Osteoblast (primary cell): ENCODE results near the gene LPIN1. TPM values are rescaled to one million over a fixed set of nuclear protein-coding genes. Genes with fewer than 3 reads are reported as not detected.
"Not testable (repeated sequence)": the region's sequence is repeated elsewhere in the genome, so short reads cannot be mapped to it uniquely, and the experiment has no call there.

Experiments
- DNase-seq: peaks from one replicate; pipeline ENCODE4 v3.0.0; 2011; ENCODE audit warnings: low spot score, mixed read lengths; ENCODE audit not compliant: insufficient read length; ENCODE audit errors: missing footprints
- H2AFZ ChIP-seq: 2 replicates; pipeline ENCODE4 v1.6.0; 2011; ENCODE audit warnings: mild to moderate bottlenecking, low read length
- H3K27ac ChIP-seq: 2 replicates; pipeline ENCODE4 v1.5.1; 2011; ENCODE audit warnings: mild to moderate bottlenecking, low read depth, low read length, moderate library complexity
- H3K27me3 ChIP-seq: 2 replicates; pipeline ENCODE4 v1.6.0; 2012; ENCODE audit warnings: mild to moderate bottlenecking, control low read depth, inconsistent platforms, low read length, moderate library complexity; ENCODE audit not compliant: insufficient read depth
- H3K36me3 ChIP-seq: 2 replicates; pipeline ENCODE4 v1.5.1; 2011; ENCODE audit warnings: mild to moderate bottlenecking, low read length, control low read depth, moderate library complexity; ENCODE audit not compliant: insufficient read depth
- H3K4me1 ChIP-seq: 2 replicates; pipeline ENCODE4 v1.5.1; 2011; ENCODE audit warnings: mild to moderate bottlenecking, low read length, control low read depth, moderate library complexity; ENCODE audit not compliant: insufficient read depth
- H3K4me2 ChIP-seq: 2 replicates; pipeline ENCODE4 v1.6.0; 2011; ENCODE audit warnings: mild to moderate bottlenecking, low read length; ENCODE audit not compliant: insufficient read depth
- H3K4me3 ChIP-seq: fragments of 200-600 bp; sonication (generic); 3 replicates; pipeline ENCODE4 v1.5.1; 2012; ENCODE audit warnings: mild to moderate bottlenecking, low read length, inconsistent platforms; ENCODE audit not compliant: insufficient read depth
- H3K79me2 ChIP-seq: 2 replicates; pipeline ENCODE4 v1.6.0; 2012; ENCODE audit warnings: mild to moderate bottlenecking, low read length, control low read depth, inconsistent platforms; ENCODE audit not compliant: insufficient read depth
- H3K9me3 ChIP-seq: 2 replicates; pipeline ENCODE4 v1.5.1; 2011; ENCODE audit warnings: low read depth, low read length, control low read depth
- H4K20me1 ChIP-seq: 2 replicates; pipeline ENCODE4 v1.6.0; 2012; ENCODE audit warnings: mild to moderate bottlenecking, low read length, control low read depth; ENCODE audit not compliant: insufficient read depth
- total RNA-seq: library from RNA; depleted of rRNA; stranded (reverse); fragments of >200 nt; gene quantifications from 2 replicates; pipeline ENCODE4 v1.2.3, GENCODE V29; 2012
- TF ChIP-seq, protein P1 (sequence below): IDR thresholded peaks from 2 replicates; pipeline ENCODE4 v1.5.1; 2011; ENCODE audit warnings: mild to moderate bottlenecking, low read depth, low read length, moderate library complexity; ENCODE audit errors: extremely low read depth

LPIN1 gene
- total RNA-seq, 1 donor = 117 TPM

DNA sequence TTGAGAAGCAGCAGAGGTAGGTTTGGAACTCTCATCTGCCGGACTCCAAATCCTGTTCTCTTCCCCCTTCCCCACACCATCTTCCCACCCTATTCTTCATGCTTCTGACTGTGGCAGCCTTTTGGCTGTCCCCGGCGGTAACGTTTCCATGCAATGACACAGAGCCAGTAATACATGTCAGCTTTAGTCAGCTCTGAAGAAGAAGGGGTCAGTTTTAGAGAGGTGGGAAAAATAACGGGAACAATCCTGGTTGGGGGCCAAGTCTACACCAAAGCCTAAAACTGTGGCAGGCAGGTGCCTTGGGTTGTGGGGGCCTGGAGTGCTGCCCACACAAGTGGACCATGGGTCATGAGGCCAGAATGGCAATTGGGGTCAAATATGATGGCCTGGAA is 106.8 kb downstream of the LPIN1 start:
- no peaks in the 10 kb centered on the region for H3K36me3 ChIP-seq
- H3K27ac ChIP-seq = no peak overlapping the region
- H3K9me3 ChIP-seq = no peaks in the 10 kb centered on the region
- no peak overlapping the region for H3K4me3 ChIP-seq
- H3K4me1 ChIP-seq = peaks cover 3% of the 10 kb centered on the region
- no peak overlapping the region for H3K4me2 ChIP-seq
- no peaks in the 10 kb centered on the region for H4K20me1 ChIP-seq
- no peak overlapping the region for H2AFZ ChIP-seq
- H3K79me2 ChIP-seq = no peaks in the 10 kb centered on the region
- H3K27me3 ChIP-seq = no peaks in the 10 kb centered on the region
- TF ChIP-seq, protein P1, sequence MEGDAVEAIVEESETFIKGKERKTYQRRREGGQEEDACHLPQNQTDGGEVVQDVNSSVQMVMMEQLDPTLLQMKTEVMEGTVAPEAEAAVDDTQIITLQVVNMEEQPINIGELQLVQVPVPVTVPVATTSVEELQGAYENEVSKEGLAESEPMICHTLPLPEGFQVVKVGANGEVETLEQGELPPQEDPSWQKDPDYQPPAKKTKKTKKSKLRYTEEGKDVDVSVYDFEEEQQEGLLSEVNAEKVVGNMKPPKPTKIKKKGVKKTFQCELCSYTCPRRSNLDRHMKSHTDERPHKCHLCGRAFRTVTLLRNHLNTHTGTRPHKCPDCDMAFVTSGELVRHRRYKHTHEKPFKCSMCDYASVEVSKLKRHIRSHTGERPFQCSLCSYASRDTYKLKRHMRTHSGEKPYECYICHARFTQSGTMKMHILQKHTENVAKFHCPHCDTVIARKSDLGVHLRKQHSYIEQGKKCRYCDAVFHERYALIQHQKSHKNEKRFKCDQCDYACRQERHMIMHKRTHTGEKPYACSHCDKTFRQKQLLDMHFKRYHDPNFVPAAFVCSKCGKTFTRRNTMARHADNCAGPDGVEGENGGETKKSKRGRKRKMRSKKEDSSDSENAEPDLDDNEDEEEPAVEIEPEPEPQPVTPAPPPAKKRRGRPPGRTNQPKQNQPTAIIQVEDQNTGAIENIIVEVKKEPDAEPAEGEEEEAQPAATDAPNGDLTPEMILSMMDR = no peak
- no peak for DNase-seq

DNA sequence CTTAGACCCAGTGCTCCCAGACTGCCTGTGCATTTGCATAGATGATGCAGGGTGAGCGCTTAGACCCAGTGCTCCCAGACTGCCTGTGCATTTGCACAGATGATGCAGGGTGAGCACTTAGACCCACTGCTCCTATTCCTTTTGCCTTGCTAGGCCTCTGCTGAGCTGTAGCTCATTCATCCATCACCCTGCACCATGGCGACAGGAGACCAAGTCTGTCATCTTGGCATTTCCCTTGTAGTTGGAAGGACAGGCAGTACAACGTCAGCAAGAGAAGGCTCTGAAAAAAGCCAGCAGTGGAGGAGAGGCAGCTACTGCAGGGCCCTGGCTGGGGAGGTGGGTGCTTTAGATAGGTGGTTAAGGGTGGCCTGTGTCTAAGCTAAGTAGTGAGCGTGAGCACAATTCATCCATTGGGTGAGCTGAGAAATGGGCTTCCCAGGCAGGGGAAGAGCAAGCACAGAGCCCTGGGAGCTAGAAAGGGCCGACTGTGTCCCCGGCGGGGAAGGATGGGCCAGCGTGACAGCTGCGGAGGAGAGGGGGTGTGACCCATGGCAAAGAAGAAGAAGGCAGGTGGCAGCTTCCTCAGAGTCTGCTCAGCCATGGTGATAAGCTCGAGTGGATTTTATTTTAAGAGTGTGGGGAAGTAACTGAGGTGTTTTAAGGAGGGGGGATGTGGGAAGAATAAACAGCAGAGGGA is 108.8 kb downstream of the LPIN1 start:
- H3K9me3 ChIP-seq = no peaks in the 10 kb centered on the region
- no peak overlapping the region for H3K4me2 ChIP-seq
- TF ChIP-seq, protein P1 = no peak
- no peaks in the 10 kb centered on the region for H3K79me2 ChIP-seq
- no peaks in the 10 kb centered on the region for H3K27me3 ChIP-seq
- H4K20me1 ChIP-seq = no peaks in the 10 kb centered on the region
- no peak overlapping the region for H3K27ac ChIP-seq
- H3K4me1 ChIP-seq = no peaks in the 10 kb centered on the region
- DNase-seq = no peak
- no peak overlapping the region for H2AFZ ChIP-seq
- no peaks in the 10 kb centered on the region for H3K36me3 ChIP-seq
- H3K4me3 ChIP-seq = no peak overlapping the region

DNA sequence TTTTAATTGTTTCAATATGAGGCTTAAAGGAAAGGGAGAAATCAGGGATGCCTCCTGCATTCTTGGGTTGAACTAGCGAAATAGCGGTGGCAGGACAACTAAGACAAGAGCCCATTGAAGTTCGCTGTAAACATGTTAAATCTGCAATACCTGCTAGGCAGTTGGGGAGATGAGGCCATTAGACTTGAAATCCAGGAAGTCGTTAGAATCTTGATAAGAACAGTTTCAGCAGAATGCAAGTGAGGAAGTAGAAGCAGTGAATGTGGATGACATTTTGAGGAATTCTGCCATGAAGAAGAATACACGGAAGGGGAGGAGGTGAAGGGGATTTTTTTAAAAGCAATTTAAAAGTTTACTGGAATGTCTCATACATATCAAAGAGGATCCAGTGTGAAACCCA is 109.7 kb downstream of the LPIN1 start:
- Histone ChIP-seq H4K20me1 (no peaks in the 10 kb centered on the region), H3K36me3 (no peaks in the 10 kb centered on the region), H3K9me3 (no peaks in the 10 kb centered on the region), H3K27me3 (no peaks in the 10 kb centered on the region), H2AFZ (no peak overlapping the region), H3K27ac (no peak overlapping the region), H3K4me3 (no peak overlapping the region), H3K4me2 (no peak overlapping the region), H3K4me1 (no peaks in the 10 kb centered on the region), H3K79me2 (no peaks in the 10 kb centered on the region)
- DNase-seq = no peak
- TF ChIP-seq, protein P1 = no peak

DNA sequence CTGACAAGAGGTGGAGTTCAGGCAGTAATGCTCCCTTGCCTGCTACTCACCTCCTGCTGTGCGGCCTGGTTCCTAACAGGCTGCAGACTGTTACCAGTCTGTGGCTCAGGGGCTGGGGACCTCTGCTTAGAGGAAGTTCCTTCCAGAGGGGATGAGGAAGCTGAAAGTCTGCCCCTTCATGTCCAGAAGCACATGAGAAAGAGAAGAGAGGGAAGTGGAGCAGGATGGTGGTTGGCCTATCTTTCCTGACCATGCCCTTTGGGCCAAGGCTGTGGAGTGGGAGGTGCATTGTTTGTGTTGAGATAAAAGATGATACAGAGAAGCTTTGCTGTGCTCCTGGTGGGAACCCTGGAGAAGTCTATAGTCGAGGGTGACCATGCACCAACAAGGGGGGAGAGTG is 112.5 kb downstream of the LPIN1 start:
- Histone ChIP-seq H3K79me2 (no peaks in the 10 kb centered on the region), H3K27me3 (no peaks in the 10 kb centered on the region), H4K20me1 (no peaks in the 10 kb centered on the region), H3K4me1 (peaks cover 4% of the 10 kb centered on the region), H3K27ac (no peak overlapping the region), H3K4me3 (no peak overlapping the region), H3K9me3 (no peaks in the 10 kb centered on the region), H2AFZ (no peak overlapping the region), H3K36me3 (no peaks in the 10 kb centered on the region), H3K4me2 (no peak overlapping the region)
- no peak for DNase-seq
- TF ChIP-seq, protein P1 = no peak

DNA sequence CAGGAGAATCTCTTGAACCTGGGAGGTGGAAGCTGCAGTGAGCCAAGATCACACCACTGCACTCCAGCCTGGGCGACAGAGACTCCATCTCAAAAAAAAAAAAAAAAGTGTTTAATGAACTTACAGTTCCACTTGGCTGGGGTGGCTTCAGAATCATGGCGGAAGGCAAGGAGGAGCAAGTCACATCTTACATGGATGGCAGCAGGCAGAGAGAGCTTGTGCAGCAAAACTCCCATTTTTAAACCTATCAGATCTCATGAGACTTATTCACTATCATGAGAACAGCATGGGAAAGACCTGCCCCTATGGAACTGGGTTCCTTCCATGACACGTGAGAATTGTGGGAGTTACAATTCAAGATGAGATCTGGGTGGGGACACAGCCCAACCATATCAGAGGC is 113.5 kb downstream of the LPIN1 start:
- H3K9me3 ChIP-seq, H3K27me3 ChIP-seq, H3K4me2 ChIP-seq, H3K79me2 ChIP-seq, H3K27ac ChIP-seq, H3K4me1 ChIP-seq, H4K20me1 ChIP-seq, H3K36me3 ChIP-seq, H3K4me3 ChIP-seq, H2AFZ ChIP-seq, DNase-seq: not testable (repeated sequence)
